ENCODE data around the gene SPINK5.

SPINK5 gene

GRCh38 chr5:148176480-148176879, 112.7 kb downstream of the SPINK5 start:
- no peak overlapping the region for H3K27ac Mint-ChIP-seq
- intact Hi-C loops (cut with micrococcal nuclease): no loop called here
- peaks cover 8% of the 10 kb centered on the region for H3K27me3 Mint-ChIP-seq
- peaks cover 24% of the 10 kb centered on the region for H3K4me1 Mint-ChIP-seq (ENCODE audit: low read depth)
- no peaks in the 10 kb centered on the region for H3K9me3 Mint-ChIP-seq
- H3K36me3 Mint-ChIP-seq (ENCODE audit: low read depth): no peaks in the 10 kb centered on the region
- no peak overlapping the region for H3K4me3 Mint-ChIP-seq

DNA sequence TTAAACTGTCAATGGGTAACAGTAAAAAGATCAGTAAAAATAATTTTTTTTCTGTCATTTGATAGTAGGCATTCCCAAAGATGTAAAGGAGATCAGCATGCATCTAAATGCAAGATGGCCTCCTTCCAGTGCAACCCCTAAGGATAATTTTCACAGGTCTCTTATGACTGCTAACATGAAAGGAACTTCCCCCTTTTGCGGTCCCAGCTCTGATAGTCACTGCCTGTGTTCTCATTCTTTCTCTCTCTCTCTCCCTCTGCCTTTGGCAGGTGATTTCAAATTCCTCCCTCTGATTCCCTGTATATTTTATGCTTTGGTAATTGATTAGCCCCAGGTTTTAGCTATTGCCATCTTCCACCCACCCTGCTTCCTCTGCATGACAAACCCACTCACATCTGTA, 113.4 kb downstream of the SPINK5 start:
- Mint-ChIP-seq H3K4me1 (ENCODE audit: low read depth) (peaks cover 24% of the 10 kb centered on the region), H3K9me3 (no peaks in the 10 kb centered on the region), H3K4me3 (no peak overlapping the region), H3K27ac (no peak overlapping the region), H3K36me3 (ENCODE audit: low read depth) (no peaks in the 10 kb centered on the region), H3K27me3 (peaks cover 6% of the 10 kb centered on the region)
- intact Hi-C loops (cut with micrococcal nuclease): no loop called here

DNA sequence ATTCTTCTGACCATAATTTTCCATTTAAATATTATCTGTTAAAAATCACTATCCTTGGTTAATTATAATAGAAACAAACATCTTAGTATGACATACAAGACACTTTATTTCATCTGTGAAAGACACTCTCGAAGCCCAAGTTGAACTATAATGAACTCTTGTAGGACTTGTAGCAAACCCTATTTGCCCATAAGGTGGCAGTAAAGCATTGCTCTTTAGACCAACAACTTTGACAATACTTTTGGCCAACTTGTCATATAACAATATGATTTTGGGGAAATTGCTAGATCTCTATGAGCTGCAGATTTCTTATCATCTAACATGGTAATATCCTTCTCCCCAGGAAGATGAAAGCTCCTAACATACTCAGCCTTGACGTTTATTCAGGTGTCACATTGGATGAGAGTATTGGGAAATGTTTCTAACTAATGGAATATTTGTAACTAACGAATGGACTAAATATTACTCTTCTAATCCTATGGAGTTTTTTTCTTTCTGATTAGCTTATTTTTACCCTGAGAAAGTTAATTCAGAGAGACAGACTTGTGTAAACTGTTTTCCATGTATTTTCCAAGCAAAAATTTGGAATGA, 115.5 kb downstream of the SPINK5 start:
- Mint-ChIP-seq H3K27me3 (peaks cover 6% of the 10 kb centered on the region), H3K27ac (no peak overlapping the region)
- intact Hi-C loops (cut with micrococcal nuclease): loop anchor here (1.0 to 2.0 kb wide), 3 partner anchors 195 to 551 kb away; no protein-coding TSS in a partner anchor

DNA sequence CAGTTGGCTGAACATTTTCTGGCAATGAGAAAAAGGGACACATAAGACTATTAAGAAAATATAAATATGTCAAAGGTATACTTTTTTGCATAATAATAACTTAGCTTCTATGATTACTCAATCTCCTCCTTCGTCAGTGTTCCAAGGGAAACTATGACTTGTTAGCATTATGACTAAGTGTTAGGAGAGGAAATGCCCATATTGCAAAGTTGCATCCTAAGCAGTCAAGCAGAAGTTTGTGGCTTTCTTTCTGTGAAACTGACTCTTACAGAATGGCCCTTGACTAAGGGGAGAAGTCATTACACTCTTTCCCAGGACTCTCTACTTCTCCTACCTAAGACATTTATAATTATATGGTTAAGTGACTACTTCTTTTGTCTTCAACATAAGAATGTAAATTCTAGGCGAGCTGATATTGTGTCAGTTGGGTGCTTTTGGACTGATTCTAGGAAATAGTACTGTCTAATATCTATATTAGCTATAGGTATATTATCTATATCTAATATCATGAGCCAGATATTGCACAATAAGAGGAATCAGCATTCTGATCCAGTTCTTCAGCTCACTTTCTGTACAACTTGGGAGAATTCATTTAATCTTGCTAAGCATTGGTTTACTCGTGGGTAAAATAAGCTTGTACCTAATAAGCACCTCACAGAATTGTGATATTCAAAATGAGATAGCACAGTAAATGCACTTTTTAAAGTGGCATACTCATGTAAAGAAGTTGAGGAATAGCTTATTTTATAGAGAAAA, 122.6 kb downstream of the SPINK5 start:
- Mint-ChIP-seq H3K36me3 (ENCODE audit: low read depth) (no peaks in the 10 kb centered on the region), H3K4me3 (no peak overlapping the region), H3K27ac (peak overlapping the region; percentile 50), H3K27me3 (no peaks in the 10 kb centered on the region), H3K4me1 (ENCODE audit: low read depth) (peaks cover 6% of the 10 kb centered on the region), H3K9me3 (no peaks in the 10 kb centered on the region)
- intact Hi-C loops (cut with micrococcal nuclease): no loop called here

More for the DNA sequence above, 115.5 kb downstream of the SPINK5 start:
- Mint-ChIP-seq H3K4me1 (ENCODE audit: low read depth) (peaks cover 24% of the 10 kb centered on the region), H3K4me3 (no peak overlapping the region), H3K36me3 (ENCODE audit: low read depth) (no peaks in the 10 kb centered on the region), H3K9me3 (no peaks in the 10 kb centered on the region)

Measured in dendritic cell treated with granulocyte-macrophage colony-stimulating factor and Interleukin-4, amounts not matched to agents 40 ng/mL and 50 ng/mL, for 4 days (primary cell).